Lower leg skin (tissue), 4 donors: ENCODE measurements around the gene STXBP6. TPM values are rescaled to one million over a fixed set of nuclear protein-coding genes. Genes with fewer than 3 reads are reported as not detected.

Experiments
- DNase-seq, 2 donors: peaks; one replicate each; pipeline ENCODE4 v3.0.0-alpha.2; 2019; ENCODE audit warnings: low spot score in 2 of 2
- H3K4me3 ChIP-seq: fragments of 200-600 bp; sonication (generic); 2 replicates; pipeline ENCODE4 v1.5.1; 2017; ENCODE audit warnings: mild to moderate bottlenecking, low read depth; ENCODE audit not compliant: poor library complexity, severe bottlenecking
- POLR2A ChIP-seq, 2 donors: fragments of 450-650 bp; IDR thresholded peaks; one replicate each; pipeline ENCODE4 v1.6.1; 2016 to 2017; ENCODE audit warnings: antibody characterized with exemption in 2 of 2, mild to moderate bottlenecking in 1 of 2, moderate library complexity in 1 of 2
- WGBS, 2 donors: methylation state at CpG; one replicate each; pipeline ENCODE4 v1.1.5; 2018; 5-methylcytosine and 5-hydroxymethylcytosine counted together
- intact Hi-C: fragments of 100-400 bp; cut with DNase I; formaldehyde crosslinking; loops from one replicate; pipeline ENCODE4 v1.15.0; 2023; ENCODE audit warnings: low total_unique reads
- total RNA-seq, 4 donors: library from RNA; depleted of rRNA; stranded (reverse); fragments of >200 nt; gene quantifications; one replicate each; pipeline ENCODE4 v1.1.0, GENCODE V29; 2016
- TF ChIP-seq, protein P1 (sequence below), 3 donors: fragments of 450-650 bp; IDR thresholded peaks; one replicate each; pipeline ENCODE4 v1.5.1; 2016; ENCODE audit warnings: antibody characterized with exemption in 3 of 3, mild to moderate bottlenecking in 3 of 3, moderate library complexity in 2 of 3

The STXBP6 gene
- total RNA-seq, 4 donors from 2014 or later, result 24.6 to 49.3 (median 36.9) TPM

DNA sequence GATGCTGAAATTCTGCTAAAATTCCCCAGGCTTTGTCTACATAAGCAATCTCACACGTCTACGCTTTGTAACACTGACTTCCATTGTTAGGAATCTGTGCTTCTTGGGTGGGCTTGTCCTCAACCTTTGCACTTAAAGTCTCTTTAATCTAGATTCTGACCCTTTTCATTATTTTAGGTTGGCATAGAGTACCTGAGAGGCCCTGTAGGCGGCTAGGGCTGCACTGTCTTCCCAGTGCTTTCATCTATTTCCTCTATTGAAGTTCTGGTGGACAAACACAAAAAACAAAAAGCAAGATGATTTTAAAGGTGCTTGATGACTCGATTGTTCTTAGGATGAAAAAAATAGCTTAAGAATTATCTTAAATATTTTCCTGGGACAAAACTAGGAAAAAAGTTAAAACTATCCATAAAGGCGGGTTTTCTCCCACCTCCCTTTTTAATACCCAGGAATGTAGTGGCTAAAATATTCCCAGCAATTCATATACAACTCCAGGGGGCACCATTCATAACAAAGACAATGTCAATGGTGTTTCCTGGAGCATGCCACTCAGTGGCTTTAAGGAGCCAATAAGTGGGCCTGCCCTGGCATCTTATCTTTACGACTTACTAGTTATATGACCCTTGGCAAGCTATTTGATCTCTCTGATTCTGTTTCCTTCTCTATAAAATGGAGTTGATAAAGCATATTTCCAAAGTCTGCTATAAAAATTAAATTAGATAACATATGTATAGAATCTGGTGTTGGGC, 197.5 kb downstream of the STXBP6 start:
- intact Hi-C loops, result no loop called here
- 85 to 90% methylated on average over 6 of the region's 6 CpGs for WGBS, 2 donors
- no peak overlapping the region for H3K4me3 ChIP-seq
- TF ChIP-seq, protein P1, sequence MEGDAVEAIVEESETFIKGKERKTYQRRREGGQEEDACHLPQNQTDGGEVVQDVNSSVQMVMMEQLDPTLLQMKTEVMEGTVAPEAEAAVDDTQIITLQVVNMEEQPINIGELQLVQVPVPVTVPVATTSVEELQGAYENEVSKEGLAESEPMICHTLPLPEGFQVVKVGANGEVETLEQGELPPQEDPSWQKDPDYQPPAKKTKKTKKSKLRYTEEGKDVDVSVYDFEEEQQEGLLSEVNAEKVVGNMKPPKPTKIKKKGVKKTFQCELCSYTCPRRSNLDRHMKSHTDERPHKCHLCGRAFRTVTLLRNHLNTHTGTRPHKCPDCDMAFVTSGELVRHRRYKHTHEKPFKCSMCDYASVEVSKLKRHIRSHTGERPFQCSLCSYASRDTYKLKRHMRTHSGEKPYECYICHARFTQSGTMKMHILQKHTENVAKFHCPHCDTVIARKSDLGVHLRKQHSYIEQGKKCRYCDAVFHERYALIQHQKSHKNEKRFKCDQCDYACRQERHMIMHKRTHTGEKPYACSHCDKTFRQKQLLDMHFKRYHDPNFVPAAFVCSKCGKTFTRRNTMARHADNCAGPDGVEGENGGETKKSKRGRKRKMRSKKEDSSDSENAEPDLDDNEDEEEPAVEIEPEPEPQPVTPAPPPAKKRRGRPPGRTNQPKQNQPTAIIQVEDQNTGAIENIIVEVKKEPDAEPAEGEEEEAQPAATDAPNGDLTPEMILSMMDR (IDR thresholded peaks at IDR 0.05), result no peak
- no peak for TF ChIP-seq POLR2A (IDR thresholded peaks at IDR 0.05)
- no peak for DNase-seq

DNA sequence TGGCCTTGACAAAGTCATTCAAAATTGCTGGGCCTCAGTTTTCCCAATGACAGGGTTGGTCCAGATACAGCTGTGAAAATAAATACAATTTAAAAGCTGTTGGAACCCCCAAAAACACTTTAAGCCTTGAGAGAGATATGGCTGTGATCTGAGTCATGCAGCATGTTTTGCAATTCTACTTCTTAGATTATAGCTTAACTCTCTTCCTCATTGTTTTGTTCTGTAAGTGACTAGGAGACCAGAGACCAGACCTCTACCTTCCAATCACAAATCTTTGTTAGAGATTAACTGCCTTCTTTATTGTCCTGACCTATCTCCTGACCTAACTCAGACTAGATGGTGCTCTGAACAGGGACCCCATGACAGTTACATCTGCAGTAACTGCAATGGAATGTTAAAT, 198.1 kb downstream of the STXBP6 start:
- no peak for DNase-seq
- no peak overlapping the region for H3K4me3 ChIP-seq
- TF ChIP-seq POLR2A (IDR thresholded peaks at IDR 0.05), result no peak
- TF ChIP-seq, protein P1 (IDR thresholded peaks at IDR 0.05), result no peak
- intact Hi-C loops, result no loop called here

DNA sequence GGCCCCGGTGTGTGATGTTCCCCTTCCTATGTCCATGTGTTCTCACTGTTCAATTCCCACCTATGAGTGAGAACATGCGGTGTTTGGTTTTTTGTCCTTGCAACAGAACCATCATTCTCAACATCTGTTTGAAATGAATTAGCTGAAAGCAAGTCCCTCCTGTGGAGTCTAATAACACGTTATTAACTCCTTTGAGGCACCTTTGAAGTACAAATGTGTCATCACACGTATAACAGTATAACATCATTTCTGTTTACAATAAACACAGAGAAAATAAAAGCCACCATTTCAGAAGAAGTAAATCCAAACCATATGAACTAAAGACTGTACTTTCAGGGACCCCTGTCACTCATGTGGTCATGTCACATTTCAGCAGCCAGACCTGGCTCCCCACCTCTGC, 198.5 kb downstream of the STXBP6 start:
- H3K4me3 ChIP-seq, result no peak overlapping the region
- WGBS, 2 donors, result 83 to 94% methylated on average over 4 of the region's 4 CpGs
- TF ChIP-seq POLR2A (IDR thresholded peaks at IDR 0.05), result no peak
- TF ChIP-seq, protein P1 (IDR thresholded peaks at IDR 0.05), result no peak
- no peak for DNase-seq
- intact Hi-C loops, result no loop called here

DNA sequence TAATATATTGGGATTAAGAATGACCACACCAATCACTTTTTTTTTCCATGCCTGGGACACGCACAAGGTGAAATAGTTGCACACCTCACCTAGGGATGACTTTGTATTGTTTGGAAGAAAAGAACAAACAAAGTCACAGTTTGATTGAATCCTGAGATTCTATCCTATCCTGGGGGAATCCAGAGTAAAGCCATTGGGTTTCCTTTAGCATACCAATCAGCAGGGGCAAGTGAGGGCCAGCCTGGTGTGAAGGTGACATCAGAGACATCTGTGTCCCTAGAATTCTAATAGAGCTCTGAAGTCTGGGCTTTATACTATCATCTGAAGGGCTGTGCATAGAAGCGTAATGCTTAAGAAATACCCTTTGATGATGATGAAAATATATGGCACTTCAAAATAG, 199.9 kb downstream of the STXBP6 start:
- TF ChIP-seq POLR2A (IDR thresholded peaks at IDR 0.05), result no peak
- TF ChIP-seq, protein P1 (IDR thresholded peaks at IDR 0.05), result no peak
- WGBS, 2 donors, result 90 to 96% methylated on average over 2 of the region's 2 CpGs
- no peak overlapping the region for H3K4me3 ChIP-seq
- DNase-seq, result no peak
- intact Hi-C loops, result no loop called here

DNA sequence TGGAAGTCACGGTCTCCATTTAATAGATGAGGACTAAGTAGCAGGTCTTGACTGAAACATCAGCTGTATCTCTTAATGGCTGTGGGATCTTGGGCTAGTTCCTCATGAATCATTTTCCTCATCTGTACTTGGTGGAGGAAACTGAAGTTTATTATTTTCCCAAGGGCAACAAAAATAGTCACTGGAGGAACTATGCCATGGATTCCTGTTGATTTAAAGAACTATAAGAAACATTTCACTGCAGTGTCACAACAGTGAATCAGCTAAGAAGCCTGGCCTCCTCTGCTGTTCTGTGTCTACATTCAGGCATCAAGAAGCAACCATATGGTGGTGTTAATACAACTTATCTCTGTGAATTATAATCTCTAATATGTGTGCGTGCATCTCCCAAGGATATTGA, 200.5 kb downstream of the STXBP6 start:
- H3K4me3 ChIP-seq, result no peak overlapping the region
- no peak for TF ChIP-seq POLR2A (IDR thresholded peaks at IDR 0.05)
- TF ChIP-seq, protein P1 (IDR thresholded peaks at IDR 0.05), result no peak
- intact Hi-C loops, result no loop called here
- 89 to 93% methylated on average over 2 of the region's 2 CpGs for WGBS, 2 donors
- no peak for DNase-seq
